ENCODE data around the gene TRAPPC5.

Gene TRAPPC5

DNA sequence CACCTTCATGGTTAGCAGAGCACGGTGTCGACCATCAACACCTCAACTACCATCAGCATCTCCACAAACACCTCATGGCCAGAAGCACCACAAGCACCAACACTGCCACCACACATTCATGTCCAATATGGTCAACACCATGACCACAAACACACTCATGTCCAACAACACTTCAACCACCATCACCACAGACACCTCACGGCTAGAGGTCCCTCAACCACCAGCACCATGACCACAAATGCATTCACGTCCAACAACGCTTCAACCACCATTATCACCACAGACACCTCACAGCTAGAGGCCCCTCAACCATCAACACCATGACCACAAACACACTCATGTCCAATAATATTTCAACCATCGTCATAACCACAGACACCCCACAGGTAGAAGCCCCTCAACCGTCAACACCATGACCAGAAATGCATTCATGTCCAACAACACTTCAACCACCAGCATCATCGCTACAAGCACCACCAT lies 10.2 kb downstream of the TRAPPC5 start:
- Histone ChIP-seq H3K27me3 (ENCODE audit: control insufficient read depth, insufficient read depth, low read length) (no peaks in the 10 kb centered on the region), H3K9me3 (ENCODE audit: control insufficient read depth, insufficient read depth, low read length) (no peaks in the 10 kb centered on the region; the same call in 1 of the 2 replicates), H3K4me1 (ENCODE audit: control insufficient read depth, insufficient read depth, low read length) (no peaks in the 10 kb centered on the region), H3K4me3 (ENCODE audit: low read length) (no peak overlapping the region), H3K27ac (ENCODE audit: low read length) (no peak overlapping the region), H3K36me3 (ENCODE audit: control insufficient read depth, insufficient read depth, low read length) (no peaks in the 10 kb centered on the region)
- WGBS (ENCODE audit: insufficient coverage, insufficient read length): no CpG with 5 or more reads among the region's 8 CpGs
- no peak for DNase-seq (ENCODE audit: low read depth, low spot score)

DNA sequence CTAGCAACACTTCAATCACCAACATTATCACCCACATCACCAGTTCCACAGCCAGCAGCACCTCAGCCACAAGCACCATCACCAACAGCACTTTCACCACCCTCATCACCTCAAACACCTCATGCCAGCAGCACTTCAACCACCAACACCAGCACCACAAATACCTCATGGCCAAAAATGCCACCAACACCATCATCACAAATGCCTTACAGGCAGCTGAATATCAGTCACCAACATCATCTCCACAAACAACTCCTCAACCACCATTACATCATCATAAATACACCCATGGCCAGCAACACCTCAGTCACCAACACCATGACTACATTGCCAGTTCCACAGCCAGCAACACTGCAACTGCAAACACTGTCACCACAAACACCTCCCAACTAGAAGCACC lies 10.9 kb downstream of the TRAPPC5 start:
- no peaks in the 10 kb centered on the region for H3K36me3 ChIP-seq (ENCODE audit: control insufficient read depth, insufficient read depth, low read length)
- no peaks in the 10 kb centered on the region; the same call in 1 of the 2 replicates for H3K9me3 ChIP-seq (ENCODE audit: control insufficient read depth, insufficient read depth, low read length)
- H3K27ac ChIP-seq (ENCODE audit: low read length): no peak overlapping the region
- H3K4me1 ChIP-seq (ENCODE audit: control insufficient read depth, insufficient read depth, low read length): no peaks in the 10 kb centered on the region
- H3K4me3 ChIP-seq (ENCODE audit: low read length): no peak overlapping the region
- no peaks in the 10 kb centered on the region for H3K27me3 ChIP-seq (ENCODE audit: control insufficient read depth, insufficient read depth, low read length)
- DNase-seq (ENCODE audit: low read depth, low spot score): no peak

DNA sequence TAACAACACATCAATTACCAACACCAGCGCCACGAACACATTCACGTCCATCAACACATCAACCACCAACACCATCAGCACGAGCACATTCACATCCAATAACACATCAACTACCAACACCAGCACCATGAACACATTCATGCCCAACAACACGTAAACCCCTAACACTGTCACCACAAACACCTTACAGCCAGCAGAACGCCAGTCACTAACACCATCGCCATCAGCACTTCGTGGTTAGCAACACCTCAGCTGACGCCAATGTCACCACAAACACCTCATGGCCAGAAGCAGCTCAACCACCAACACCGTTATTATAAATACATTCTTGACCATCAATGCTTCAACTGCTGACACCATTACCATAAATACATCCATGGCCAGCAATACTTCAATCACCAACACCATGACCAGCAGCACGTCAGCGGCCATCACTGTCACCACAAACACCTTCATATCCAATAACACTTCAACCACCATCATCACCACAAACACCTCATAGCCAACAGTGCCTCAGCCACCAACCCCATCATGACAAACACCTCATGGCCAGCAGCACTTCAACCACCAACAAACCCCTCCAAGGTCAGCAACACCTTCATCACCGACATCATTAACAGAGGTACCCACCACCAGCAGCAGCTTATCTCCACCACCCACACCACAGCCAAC lies 11.9 kb downstream of the TRAPPC5 start:
- no peak overlapping the region for H3K27ac ChIP-seq (ENCODE audit: low read length)
- no peaks in the 10 kb centered on the region for H3K4me1 ChIP-seq (ENCODE audit: control insufficient read depth, insufficient read depth, low read length)
- 68% methylated on average over 3 of the region's 13 CpGs for WGBS (ENCODE audit: insufficient coverage, insufficient read length)
- no peaks in the 10 kb centered on the region for H3K27me3 ChIP-seq (ENCODE audit: control insufficient read depth, insufficient read depth, low read length)
- no peak for DNase-seq (ENCODE audit: low read depth, low spot score)
- no peaks in the 10 kb centered on the region; the same call in 1 of the 2 replicates for H3K9me3 ChIP-seq (ENCODE audit: control insufficient read depth, insufficient read depth, low read length)
- no peak overlapping the region for H3K4me3 ChIP-seq (ENCODE audit: low read length)
- H3K36me3 ChIP-seq (ENCODE audit: control insufficient read depth, insufficient read depth, low read length): no peaks in the 10 kb centered on the region

DNA sequence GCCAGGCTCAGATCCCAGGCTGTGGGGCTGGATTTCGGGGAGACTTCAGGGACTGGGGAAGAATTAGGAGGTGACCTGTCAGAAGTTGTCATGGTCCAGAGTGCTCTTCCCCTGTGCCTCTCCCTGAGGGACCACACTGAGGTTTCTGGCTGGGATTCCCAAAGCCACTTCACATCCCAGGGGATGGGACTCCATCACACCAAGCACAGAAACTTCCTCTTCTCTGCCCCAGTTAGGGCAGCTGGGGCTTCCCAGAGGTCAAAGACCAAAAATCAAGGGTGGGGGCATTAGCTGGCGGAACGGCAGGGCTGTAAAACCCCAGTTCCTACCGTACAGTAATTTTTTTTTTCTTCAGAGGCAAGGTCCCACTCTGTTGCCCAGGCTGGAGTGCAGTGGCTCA lies 13.9 kb downstream of the TRAPPC5 start:
- DNase-seq (ENCODE audit: low read depth, low spot score): no peak
- no peak overlapping the region for H3K27ac ChIP-seq (ENCODE audit: low read length)
- H3K4me1 ChIP-seq (ENCODE audit: control insufficient read depth, insufficient read depth, low read length): 0 out of 2 replicates have a peak, but pooled peaks cover 4% of the 10 kb centered on the region
- no CpG with 5 or more reads among the region's 4 CpGs for WGBS (ENCODE audit: insufficient coverage, insufficient read length)
- H3K9me3 ChIP-seq (ENCODE audit: control insufficient read depth, insufficient read depth, low read length): no peaks in the 10 kb centered on the region; the same call in 1 of the 2 replicates
- H3K36me3 ChIP-seq (ENCODE audit: control insufficient read depth, insufficient read depth, low read length): no peaks in the 10 kb centered on the region
- H3K27me3 ChIP-seq (ENCODE audit: control insufficient read depth, insufficient read depth, low read length): no peaks in the 10 kb centered on the region
- no peak overlapping the region for H3K4me3 ChIP-seq (ENCODE audit: low read length)

DNA sequence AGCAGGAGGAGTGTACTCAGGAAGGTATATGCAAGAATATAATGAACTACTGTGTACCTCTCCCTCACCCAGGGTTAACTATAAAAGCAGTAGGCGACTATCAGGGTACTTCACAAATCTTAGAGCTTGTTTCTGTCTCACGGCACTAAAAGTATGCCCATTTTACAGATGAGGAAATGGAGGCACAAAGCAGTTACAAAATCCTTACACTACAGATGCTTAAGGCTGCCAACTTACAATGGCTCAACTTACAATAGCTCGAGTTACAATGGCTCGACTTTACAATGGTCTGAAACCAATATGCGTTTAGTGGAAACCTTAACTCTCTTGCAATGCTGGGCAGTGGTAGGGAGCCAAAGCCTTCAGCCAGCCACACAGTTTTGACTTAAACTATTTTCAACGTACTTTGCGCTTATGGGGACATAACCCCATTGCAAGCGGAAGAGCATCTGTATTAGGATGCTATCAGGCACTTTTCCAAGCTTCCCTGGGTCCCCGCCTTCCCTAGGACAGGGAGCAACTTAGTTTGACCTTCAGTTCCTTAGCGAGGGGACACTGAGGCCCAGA lies 17.2 kb downstream of the TRAPPC5 start:
- WGBS (ENCODE audit: insufficient coverage, insufficient read length): no CpG with 5 or more reads among the region's 10 CpGs
- no peaks in the 10 kb centered on the region for H3K27me3 ChIP-seq (ENCODE audit: control insufficient read depth, insufficient read depth, low read length)

DNA sequence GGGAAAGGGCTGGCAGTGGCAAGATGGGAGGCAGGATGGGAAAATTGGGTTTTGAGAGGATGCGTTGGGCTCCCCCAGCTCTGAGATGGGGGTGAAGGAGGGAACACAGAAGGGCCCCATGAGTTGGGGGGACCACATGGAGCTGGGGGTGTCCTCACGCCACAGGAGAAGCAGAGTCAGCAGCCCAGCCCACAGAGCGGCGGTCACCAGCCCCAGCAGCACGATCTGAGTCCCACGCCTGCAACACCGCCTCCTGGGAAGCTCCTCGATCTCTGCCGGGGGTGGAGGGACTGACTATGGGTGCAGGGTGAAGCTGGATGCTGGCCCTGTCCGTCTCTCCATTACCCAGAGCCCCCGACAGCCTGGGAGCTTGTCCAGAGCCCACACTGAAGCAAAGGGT lies 17.9 kb downstream of the TRAPPC5 start:
- no peaks in the 10 kb centered on the region for H3K36me3 ChIP-seq (ENCODE audit: control insufficient read depth, insufficient read depth, low read length)
- H3K9me3 ChIP-seq (ENCODE audit: control insufficient read depth, insufficient read depth, low read length): no peaks in the 10 kb centered on the region; the same call in 1 of the 2 replicates
- H3K4me1 ChIP-seq (ENCODE audit: control insufficient read depth, insufficient read depth, low read length): 0 out of 2 replicates have a peak, but pooled peaks cover 4% of the 10 kb centered on the region
- no peak for DNase-seq (ENCODE audit: low read depth, low spot score)
- H3K27me3 ChIP-seq (ENCODE audit: control insufficient read depth, insufficient read depth, low read length): no peaks in the 10 kb centered on the region
- H3K27ac ChIP-seq (ENCODE audit: low read length): no peak overlapping the region
- WGBS (ENCODE audit: insufficient coverage, insufficient read length): no CpG with 5 or more reads among the region's 11 CpGs
- no peak overlapping the region for H3K4me3 ChIP-seq (ENCODE audit: low read length)

More for the DNA sequence above, 17.2 kb downstream of the TRAPPC5 start:
- Histone ChIP-seq H3K27ac (ENCODE audit: low read length) (no peak overlapping the region), H3K36me3 (ENCODE audit: control insufficient read depth, insufficient read depth, low read length) (no peaks in the 10 kb centered on the region), H3K9me3 (ENCODE audit: control insufficient read depth, insufficient read depth, low read length) (no peaks in the 10 kb centered on the region; the same call in 1 of the 2 replicates), H3K4me3 (ENCODE audit: low read length) (no peak overlapping the region), H3K4me1 (ENCODE audit: control insufficient read depth, insufficient read depth, low read length) (0 out of 2 replicates have a peak, but pooled peaks cover 4% of the 10 kb centered on the region)
- no peak for DNase-seq (ENCODE audit: low read depth, low spot score)

DNA sequence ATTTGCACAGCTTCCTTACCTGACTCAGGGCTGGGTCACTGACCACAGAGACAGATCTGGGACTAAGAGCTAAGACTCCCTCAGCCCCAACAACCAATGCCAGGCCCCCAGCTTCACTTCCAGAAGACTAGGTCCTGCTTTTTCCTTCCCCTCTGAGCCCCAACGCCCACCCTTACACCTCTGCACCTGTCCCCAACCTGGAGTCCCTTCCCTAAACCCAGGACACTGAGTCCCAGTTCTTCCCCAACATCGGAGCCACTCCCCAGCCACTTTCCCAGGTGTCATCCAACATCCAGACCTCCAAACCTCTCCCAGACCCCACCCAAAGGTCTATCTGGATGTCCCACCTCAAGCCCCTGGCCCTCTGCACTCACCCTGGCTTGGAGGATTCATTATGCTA lies 18.4 kb downstream of the TRAPPC5 start:
- WGBS (ENCODE audit: insufficient coverage, insufficient read length): no CpG with 5 or more reads among the region's 2 CpGs

DNA sequence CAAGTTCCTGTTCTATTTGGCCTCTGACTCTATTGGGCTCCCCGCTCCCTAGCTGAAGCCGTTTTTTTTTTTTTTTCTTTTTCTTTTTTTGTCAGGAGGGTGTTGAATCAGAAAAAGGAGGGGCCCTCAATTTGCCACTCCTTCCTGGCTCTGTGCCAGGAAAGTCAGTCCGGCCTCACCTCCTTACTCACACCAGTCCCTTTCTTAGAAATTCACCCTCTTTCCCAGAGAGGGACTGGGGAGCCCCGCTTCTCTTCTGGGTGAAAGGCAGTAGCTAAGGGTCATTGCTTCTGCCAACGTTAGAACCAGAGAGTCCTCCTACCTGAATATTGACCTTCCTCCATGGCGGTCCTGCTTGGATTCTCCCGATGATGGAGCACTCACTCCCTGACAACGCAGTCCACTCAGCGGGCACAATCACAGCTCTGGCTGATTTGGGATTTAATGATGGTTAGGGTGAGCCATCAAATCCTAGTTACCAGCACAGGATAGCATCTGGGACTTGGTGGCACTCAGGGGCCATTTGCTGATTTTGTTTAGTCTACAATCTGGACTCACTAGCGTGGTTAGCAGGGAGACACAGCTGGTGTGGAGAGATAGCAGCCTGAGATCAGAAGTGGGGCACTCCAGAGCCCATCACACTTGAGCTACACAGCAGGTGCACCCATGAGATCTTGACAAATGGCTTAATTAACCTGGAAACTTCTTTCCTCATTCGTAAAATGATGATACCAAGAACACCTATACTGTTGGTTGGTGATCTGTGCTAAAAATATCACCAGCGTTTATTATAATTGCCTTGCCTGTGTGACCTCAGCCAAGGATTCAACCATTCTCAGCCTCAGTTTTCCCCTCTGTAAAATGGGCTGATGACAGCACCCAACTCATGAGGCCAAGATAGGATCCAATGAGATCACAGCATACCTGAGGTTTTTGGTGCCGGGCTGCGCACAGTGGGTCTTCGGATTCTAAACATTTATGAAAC lies 19.1 kb downstream of the TRAPPC5 start:
- Histone ChIP-seq H3K36me3 (ENCODE audit: control insufficient read depth, insufficient read depth, low read length) (no peaks in the 10 kb centered on the region), H3K4me1 (ENCODE audit: control insufficient read depth, insufficient read depth, low read length) (0 out of 2 replicates have a peak, but pooled peaks cover 4% of the 10 kb centered on the region), H3K27ac (ENCODE audit: low read length) (no peak overlapping the region), H3K27me3 (ENCODE audit: control insufficient read depth, insufficient read depth, low read length) (no peaks in the 10 kb centered on the region), H3K4me3 (ENCODE audit: low read length) (no peak overlapping the region), H3K9me3 (ENCODE audit: control insufficient read depth, insufficient read depth, low read length) (no peaks in the 10 kb centered on the region)
- no CpG with 5 or more reads among the region's 15 CpGs for WGBS (ENCODE audit: insufficient coverage, insufficient read length)
- no peak for DNase-seq (ENCODE audit: low read depth, low spot score)

More for the DNA sequence above, 18.4 kb downstream of the TRAPPC5 start:
- Histone ChIP-seq H3K27ac (ENCODE audit: low read length) (no peak overlapping the region), H3K27me3 (ENCODE audit: control insufficient read depth, insufficient read depth, low read length) (no peaks in the 10 kb centered on the region), H3K36me3 (ENCODE audit: control insufficient read depth, insufficient read depth, low read length) (no peaks in the 10 kb centered on the region), H3K4me1 (ENCODE audit: control insufficient read depth, insufficient read depth, low read length) (0 out of 2 replicates have a peak, but pooled peaks cover 4% of the 10 kb centered on the region), H3K9me3 (ENCODE audit: control insufficient read depth, insufficient read depth, low read length) (no peaks in the 10 kb centered on the region; the same call in 1 of the 2 replicates), H3K4me3 (ENCODE audit: low read length) (no peak overlapping the region)
- no peak for DNase-seq (ENCODE audit: low read depth, low spot score)

DNA sequence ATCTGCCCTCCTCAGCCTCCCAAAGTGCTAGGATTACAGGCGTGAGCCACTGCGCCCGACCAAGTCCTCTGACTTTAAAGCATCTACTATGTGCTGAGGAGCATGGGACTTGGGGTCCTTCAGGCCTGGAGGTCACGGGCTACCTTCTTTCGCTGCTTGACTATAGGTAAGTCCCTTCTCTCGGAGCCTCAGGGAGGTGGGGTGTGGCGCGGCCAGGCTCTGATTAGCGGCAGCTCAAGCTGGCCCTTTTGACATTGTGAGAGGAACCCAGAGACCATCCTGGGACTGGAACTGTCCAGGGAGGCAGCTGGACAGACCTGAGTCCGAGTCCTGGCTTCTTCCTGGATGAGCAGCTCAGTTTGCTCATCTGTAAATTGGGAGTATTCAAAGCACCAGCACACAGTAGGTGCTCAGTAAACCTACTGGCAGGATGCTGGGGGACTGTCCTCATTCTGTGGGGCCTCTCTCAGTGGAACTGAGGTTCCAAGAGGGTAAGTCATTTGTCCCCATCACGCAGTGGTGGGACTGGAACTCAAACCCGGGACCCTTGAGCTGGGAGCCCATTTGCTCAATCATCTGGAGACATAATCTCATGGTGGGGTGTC lies 20.5 kb downstream of the TRAPPC5 start:
- Histone ChIP-seq H3K27me3 (ENCODE audit: control insufficient read depth, insufficient read depth, low read length) (no peaks in the 10 kb centered on the region), H3K9me3 (ENCODE audit: control insufficient read depth, insufficient read depth, low read length) (no peaks in the 10 kb centered on the region), H3K36me3 (ENCODE audit: control insufficient read depth, insufficient read depth, low read length) (no peaks in the 10 kb centered on the region), H3K4me3 (ENCODE audit: low read length) (no peak overlapping the region), H3K27ac (ENCODE audit: low read length) (no peak overlapping the region), H3K4me1 (ENCODE audit: control insufficient read depth, insufficient read depth, low read length) (0 out of 2 replicates have a peak, but pooled peaks cover 4% of the 10 kb centered on the region)
- DNase-seq (ENCODE audit: low read depth, low spot score): no peak
- no CpG with 5 or more reads among the region's 12 CpGs for WGBS (ENCODE audit: insufficient coverage, insufficient read length)

Measured in iPS DF 6.9 (cell line).